Lower leg skin (tissue), 3 donors: ENCODE measurements around the gene CLIP2.

Experiments used
- POLR2A ChIP-seq, 2 donors: fragments of 450-650 bp; IDR thresholded peaks; one replicate each; pipeline ENCODE4 v1.6.1; 2016 to 2017; ENCODE audit warnings: antibody characterized with exemption in 2 of 2, mild to moderate bottlenecking in 1 of 2, moderate library complexity in 1 of 2
- TF ChIP-seq, protein P1 (sequence below), 3 donors: fragments of 450-650 bp; IDR thresholded peaks; one replicate each; pipeline ENCODE4 v1.5.1; 2016; ENCODE audit warnings: antibody characterized with exemption in 3 of 3, mild to moderate bottlenecking in 3 of 3, moderate library complexity in 2 of 3

DNA sequence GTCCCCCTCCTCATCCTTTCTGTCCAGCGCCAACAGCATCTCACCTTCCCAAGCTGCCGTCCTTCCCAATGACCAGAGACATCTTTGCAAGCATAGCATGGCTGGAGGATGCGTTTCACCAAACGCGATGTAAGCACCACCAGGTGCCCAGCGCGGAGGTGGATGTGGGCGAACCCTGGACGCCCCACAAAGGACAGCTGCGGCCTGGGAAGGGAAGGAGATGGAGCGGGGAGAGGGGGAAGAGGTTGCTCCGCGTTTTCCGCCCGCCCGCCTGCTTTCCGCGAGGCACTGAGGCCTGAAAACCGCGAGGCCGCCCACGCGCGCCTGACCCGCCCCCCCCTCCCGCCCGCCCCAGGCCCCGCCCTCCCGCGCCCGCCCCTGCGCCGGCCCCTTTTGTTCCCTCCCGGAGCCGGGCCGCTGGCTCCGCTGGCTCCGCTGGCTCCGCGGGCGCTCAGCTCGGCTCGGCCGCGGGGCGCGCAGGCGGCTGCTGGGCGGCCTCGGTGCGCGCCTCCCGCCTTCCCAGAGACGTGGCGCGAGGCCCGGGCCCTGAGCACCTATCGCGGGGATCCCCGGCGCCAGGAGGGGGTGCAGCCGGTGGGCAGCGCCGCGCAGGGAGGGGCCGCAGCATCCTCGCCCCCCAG lies at the start of gene CLIP2:
- TF ChIP-seq, protein P1, sequence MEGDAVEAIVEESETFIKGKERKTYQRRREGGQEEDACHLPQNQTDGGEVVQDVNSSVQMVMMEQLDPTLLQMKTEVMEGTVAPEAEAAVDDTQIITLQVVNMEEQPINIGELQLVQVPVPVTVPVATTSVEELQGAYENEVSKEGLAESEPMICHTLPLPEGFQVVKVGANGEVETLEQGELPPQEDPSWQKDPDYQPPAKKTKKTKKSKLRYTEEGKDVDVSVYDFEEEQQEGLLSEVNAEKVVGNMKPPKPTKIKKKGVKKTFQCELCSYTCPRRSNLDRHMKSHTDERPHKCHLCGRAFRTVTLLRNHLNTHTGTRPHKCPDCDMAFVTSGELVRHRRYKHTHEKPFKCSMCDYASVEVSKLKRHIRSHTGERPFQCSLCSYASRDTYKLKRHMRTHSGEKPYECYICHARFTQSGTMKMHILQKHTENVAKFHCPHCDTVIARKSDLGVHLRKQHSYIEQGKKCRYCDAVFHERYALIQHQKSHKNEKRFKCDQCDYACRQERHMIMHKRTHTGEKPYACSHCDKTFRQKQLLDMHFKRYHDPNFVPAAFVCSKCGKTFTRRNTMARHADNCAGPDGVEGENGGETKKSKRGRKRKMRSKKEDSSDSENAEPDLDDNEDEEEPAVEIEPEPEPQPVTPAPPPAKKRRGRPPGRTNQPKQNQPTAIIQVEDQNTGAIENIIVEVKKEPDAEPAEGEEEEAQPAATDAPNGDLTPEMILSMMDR (IDR thresholded peaks at IDR 0.05): no peak
- TF ChIP-seq POLR2A (IDR thresholded peaks at IDR 0.05): no peak
